Ovary (tissue), 9 donors: ENCODE measurements around the gene KANTR. TPM values are rescaled to one million over a fixed set of nuclear protein-coding genes. Genes with fewer than 3 reads are reported as not detected.

Experiments
- DNase-seq, 5 donors: peaks; one replicate each; pipeline ENCODE4 v3.0.0-alpha.2; 2019 to 2020
- H3K27ac ChIP-seq, 2 donors: fragments of 200-600 bp; one replicate each; pipeline versions ENCODE4 v1.5.1 to v1.8.0; 2019 to 2022
- H3K27me3 ChIP-seq: fragments of 200-600 bp; one replicate; pipeline ENCODE4 v1.8.0; 2022
- H3K36me3 ChIP-seq: fragments of 200-600 bp; sonication (generic); one replicate; pipeline ENCODE4 v1.5.1; 2019
- H3K4me1 ChIP-seq: one replicate; pipeline ENCODE4 v1.8.1; 2013; ENCODE audit warnings: mild to moderate bottlenecking, moderate library complexity; ENCODE audit not compliant: insufficient read depth
- H3K4me3 ChIP-seq: fragments of 200-600 bp; sonication (generic); one replicate; pipeline ENCODE4 v1.5.1; 2017
- H3K9me3 ChIP-seq, 2 donors: fragments of 200-600 bp in 1 of 2; sonication (generic) in 1 of 2; one replicate each; pipeline versions ENCODE4 v1.5.1 to v1.8.1; 2013 to 2019; ENCODE audit warnings: mild to moderate bottlenecking in 1 of 2, moderate library complexity in 1 of 2
- EP300 ChIP-seq: sonication (generic); formaldehyde crosslinking; IDR thresholded peaks from one replicate; pipeline ENCODE4 v1.6.1; 2017; ENCODE audit warnings: antibody characterized with exemption
- POLR2A ChIP-seq: fragments of 450-650 bp; IDR thresholded peaks from one replicate; pipeline ENCODE4 v1.6.1; 2017; ENCODE audit warnings: antibody characterized with exemption, mild to moderate bottlenecking, moderate library complexity
- WGBS, 3 donors: extraction: QIAGEN DNeasy Blood & Tissue Kit in 1 of 3; methylation state at CpG; one replicate each; pipeline versions ENCODE4 v1.1.5 to v1.1.7; 2013 to 2017; 5-methylcytosine and 5-hydroxymethylcytosine counted together
- intact Hi-C, 4 donors: fragments of 100-400 bp; cut with DNase I; formaldehyde crosslinking; loops; one replicate each; pipeline versions ENCODE4 v1.11.0 to v1.15.1; 2022 to 2023
- polyA plus RNA-seq, 2 donors: library from polyadenylated mRNA; stranded (reverse); fragments of 200-250 nt in 1 of 2; fragments of 350-450 nt in 1 of 2; fragmentation: Illumina TruSeq in 1 of 2; extraction: RNeasy Lipid Tissue Mini Kit (QIAGEN cat#74804) in 1 of 2; gene quantifications; one replicate each; pipeline ENCODE4 v1.2.3, GENCODE V29; 2013 to 2014
- total RNA-seq, 7 donors: library from RNA; depleted of rRNA in 2 of 7; stranded (reverse); fragments of >200 nt in 2 of 7; fragmentation: NEBNext Ultra II Directional in 3 of 7; extraction: Animal tissue kit (Norgen Biotek cat#: 25700) in 3 of 7; gene quantifications; one replicate each; pipeline versions ENCODE4 v1.1.0 to v1.2.4, GENCODE V29; 2016 to 2023
- TF ChIP-seq, protein P1 (sequence below), 3 donors: fragments of 450-650 bp in 2 of 3; fragments of 200-600 bp in 1 of 3; IDR thresholded peaks; one replicate each; pipeline versions ENCODE4 v1.5.1 to v1.8.0; 2016 to 2022; ENCODE audit warnings: antibody characterized with exemption in 3 of 3, mild to moderate bottlenecking in 1 of 3
- donor health status: DM: no; HTN: no; CAD: no; lungs with moderate emphysema.
- donor health status: DM: no; HTN: no; CAD: no.
- donor health status: Bipolar disorder and iron deficiency.
- donor health status: DM: yes; HTN: yes; CAD: no.
- donor health status: DM: no; HTN: no; CAD: no.
- donor health status: DM: yes; HTN: yes; CAD: no.

Gene KANTR
- total and polyA plus RNA-seq, 9 donors: 7.5 to 21.0 (median 14.2) TPM

DNA sequence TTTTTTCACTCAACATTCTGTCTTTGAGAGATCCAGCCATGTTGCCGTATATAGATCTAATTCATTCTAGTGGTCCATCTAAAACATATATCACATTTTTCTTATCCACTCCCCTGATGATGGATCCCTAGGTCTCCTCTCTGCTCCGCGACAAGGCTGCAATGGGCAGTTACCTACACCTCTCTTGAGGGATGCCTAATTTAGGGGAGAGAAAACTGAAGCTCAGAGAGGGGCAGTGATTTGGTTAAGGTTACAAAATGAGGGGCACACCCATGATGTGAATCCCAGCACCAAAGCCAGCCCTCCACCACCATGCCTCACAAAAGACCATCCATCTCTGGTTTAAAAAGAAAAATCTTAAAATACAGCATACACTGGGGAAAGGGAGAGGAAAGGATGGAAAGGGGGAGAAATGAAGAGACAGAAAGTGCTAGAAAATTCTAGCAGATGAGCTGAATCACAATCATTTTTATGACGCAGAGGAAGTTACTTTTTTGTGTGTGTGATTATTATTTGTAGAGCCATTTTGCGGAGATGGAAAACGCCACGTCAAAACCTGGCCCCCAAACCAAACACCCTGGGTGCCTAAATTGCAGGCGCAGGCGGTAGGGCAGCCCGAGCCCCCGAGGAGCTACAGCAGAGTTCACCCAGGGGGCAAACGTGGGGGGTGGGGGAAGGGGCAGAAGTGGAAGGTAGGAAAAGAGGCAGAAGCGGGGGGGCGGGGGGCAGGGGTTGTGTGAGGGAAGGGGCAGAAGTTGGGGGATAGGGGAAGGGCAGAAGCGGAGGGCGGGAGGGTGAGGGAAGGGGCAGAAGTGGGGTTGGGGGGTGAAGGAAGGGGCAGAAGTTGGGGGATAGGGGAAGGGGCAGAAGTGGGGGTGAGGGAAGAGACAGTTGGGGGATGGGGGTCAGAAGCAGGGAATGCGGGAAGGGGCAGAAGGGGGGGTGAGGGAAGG is 13.0 kb upstream of the KANTR start:
- TF ChIP-seq, protein P1, sequence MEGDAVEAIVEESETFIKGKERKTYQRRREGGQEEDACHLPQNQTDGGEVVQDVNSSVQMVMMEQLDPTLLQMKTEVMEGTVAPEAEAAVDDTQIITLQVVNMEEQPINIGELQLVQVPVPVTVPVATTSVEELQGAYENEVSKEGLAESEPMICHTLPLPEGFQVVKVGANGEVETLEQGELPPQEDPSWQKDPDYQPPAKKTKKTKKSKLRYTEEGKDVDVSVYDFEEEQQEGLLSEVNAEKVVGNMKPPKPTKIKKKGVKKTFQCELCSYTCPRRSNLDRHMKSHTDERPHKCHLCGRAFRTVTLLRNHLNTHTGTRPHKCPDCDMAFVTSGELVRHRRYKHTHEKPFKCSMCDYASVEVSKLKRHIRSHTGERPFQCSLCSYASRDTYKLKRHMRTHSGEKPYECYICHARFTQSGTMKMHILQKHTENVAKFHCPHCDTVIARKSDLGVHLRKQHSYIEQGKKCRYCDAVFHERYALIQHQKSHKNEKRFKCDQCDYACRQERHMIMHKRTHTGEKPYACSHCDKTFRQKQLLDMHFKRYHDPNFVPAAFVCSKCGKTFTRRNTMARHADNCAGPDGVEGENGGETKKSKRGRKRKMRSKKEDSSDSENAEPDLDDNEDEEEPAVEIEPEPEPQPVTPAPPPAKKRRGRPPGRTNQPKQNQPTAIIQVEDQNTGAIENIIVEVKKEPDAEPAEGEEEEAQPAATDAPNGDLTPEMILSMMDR (IDR thresholded peaks at IDR 0.05): no peak
- TF ChIP-seq EP300 (no peak), POLR2A (no peak)
- DNase-seq: peak in 3 of 5 donors; percentile 51 to 62 (median 62)
- intact Hi-C loops: no loop called here
- H3K4me3 ChIP-seq: peak overlapping the region; percentile 16
- H3K27ac ChIP-seq: peak overlapping the region; percentile 50 to 65
- H3K36me3 ChIP-seq: no peaks in the 10 kb centered on the region
- H3K4me1 ChIP-seq: peaks cover under 1% of the 10 kb centered on the region
- 36 to 44% (median 44%) methylated on average over 11 to 17 of the region's 17 CpGs for WGBS, 3 donors
- H3K27me3 ChIP-seq: no peaks in the 10 kb centered on the region
- H3K9me3 ChIP-seq: no peaks in the 10 kb centered on the region

DNA sequence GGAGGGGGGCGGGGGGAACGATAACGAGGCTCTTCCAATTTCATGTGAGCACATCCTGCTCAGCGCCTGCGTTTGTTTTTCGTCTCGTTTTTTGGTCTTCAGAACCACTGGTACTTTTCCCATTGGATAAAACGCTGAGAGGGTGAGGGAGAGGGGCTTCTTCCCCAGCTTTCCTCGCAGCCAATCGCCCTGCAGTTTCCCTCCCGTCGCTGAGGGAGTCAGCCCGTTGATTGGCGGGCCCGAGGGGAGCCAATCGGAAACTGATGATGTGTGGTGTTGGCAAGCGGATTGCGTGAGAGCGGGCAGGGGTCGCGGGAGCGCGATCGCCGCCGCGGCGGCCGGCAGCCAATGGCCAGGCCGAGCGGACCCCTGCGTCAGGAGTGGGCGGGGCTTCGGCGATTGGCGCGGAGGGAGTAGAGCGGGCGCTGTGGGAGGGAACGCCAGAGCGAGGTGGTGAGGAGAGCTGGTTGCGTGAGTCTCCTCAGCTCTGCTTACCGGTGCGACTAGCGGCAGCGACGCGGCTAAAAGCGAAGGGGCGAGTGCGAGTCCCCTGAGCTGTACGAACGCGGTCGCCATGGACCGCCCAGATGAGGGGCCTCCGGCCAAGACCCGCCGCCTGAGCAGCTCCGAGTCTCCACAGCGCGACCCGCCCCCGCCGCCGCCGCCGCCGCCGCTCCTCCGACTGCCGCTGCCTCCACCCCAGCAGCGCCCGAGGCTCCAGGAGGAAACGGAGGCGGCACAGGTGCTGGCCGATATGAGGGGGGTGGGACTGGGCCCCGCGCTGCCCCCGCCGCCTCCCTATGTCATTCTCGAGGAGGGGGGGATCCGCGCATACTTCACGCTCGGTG is 11.8 kb upstream of the KANTR start, which contains the start of gene TSPYL2:
TSS of gene TSPYL2 (plus strand) at position 443 of the 848 bp plus-strand sequence. CDS start at position 575, 132 bp downstream.
- intact Hi-C loops: no loop called here
- Histone ChIP-seq H3K4me3 (peak within 1 kb of the TSS; percentile 84), H3K36me3 (no peaks in the 10 kb centered on the region), H3K27ac (peak within 1 kb of the TSS; percentile 95 to 96), H3K4me1 (peaks cover 3% of the 10 kb centered on the region), H3K9me3 (no peaks in the 10 kb centered on the region), H3K27me3 (no peaks in the 10 kb centered on the region)
- TF ChIP-seq POLR2A (peak; percentile 98), EP300 (no peak)
- TF ChIP-seq, protein P1 (IDR thresholded peaks at IDR 0.05): peak in 1 of 3 donors; percentile 16
- peak; percentile 94 to 96 (median 96) for DNase-seq
- WGBS, 3 donors: 38 to 52% (median 39%) methylated on average over 56 to 86 of the region's 86 CpGs

DNA sequence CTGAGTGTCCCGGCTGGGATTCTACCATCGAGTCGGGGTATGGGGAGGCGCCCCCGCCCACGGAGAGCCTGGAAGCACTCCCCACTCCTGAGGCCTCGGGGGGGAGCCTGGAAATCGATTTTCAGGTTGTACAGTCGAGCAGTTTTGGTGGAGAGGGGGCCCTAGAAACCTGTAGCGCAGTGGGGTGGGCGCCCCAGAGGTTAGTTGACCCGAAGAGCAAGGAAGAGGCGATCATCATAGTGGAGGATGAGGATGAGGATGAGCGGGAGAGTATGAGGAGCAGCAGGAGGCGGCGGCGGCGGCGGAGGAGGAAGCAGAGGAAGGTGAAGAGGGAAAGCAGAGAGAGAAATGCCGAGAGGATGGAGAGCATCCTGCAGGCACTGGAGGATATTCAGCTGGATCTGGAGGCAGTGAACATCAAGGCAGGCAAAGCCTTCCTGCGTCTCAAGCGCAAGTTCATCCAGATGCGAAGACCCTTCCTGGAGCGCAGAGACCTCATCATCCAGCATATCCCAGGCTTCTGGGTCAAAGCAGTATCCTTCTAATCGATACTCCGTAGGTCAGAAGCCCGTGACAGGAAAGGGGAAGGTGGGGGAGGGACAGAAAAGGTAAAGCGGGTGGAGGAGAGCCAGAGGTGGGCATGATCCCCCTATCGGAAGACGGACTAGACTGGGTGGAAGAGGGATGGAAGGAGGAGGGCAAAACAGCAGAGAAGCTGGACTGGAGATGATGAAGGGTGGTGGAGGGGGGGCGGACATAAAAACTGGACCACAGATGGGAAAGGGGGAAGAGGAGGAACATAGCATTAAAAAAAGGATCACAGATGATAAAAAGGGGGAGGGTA is 10.9 kb upstream of the KANTR start:
- H3K27me3 ChIP-seq: no peaks in the 10 kb centered on the region
- H3K27ac ChIP-seq: peak overlapping the region; percentile 95 to 96
- intact Hi-C loops: no loop called here
- H3K9me3 ChIP-seq: no peaks in the 10 kb centered on the region
- H3K4me3 ChIP-seq: peak overlapping the region; percentile 84
- H3K4me1 ChIP-seq: peaks cover 3% of the 10 kb centered on the region
- H3K36me3 ChIP-seq: no peaks in the 10 kb centered on the region
- peak in 1 of 5 donors; percentile 50 for DNase-seq
- no peak for TF ChIP-seq EP300
- WGBS, 3 donors: 35 to 40% (median 38%) methylated on average over 31 of the region's 31 CpGs

DNA sequence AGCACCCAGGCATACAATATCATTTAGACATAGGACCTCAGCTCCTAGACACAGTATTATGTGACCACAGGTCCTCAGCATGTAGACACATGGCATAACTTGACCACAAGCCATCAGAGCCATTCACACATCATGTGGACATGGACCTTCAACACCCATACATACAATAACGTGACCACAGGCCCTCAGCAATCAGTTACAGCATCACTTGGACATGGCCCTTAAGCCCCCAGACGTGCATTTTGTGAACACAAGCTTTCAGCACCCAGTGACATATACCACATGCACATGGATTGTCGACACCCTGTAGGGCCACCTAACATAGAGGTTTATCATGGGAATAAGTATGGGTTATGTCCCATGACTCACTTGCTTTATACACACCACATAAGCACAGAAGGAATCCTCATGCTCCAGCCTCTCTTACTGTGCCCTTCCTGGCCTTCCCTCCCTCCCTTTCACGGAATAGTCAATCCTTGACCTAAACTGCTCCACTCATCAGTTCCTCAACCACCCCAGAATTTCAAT is 9.8 kb upstream of the KANTR start:
- peak; percentile 3 for TF ChIP-seq POLR2A
- TF ChIP-seq EP300: no peak
- H3K4me3 ChIP-seq: peak overlapping the region; percentile 84
- 33 to 57% (median 39%) methylated on average over 4 of the region's 4 CpGs for WGBS, 3 donors
- peak overlapping the region in 1 of 2 donors; percentile 96 for H3K27ac ChIP-seq
- H3K27me3 ChIP-seq: no peaks in the 10 kb centered on the region
- peaks cover 3% of the 10 kb centered on the region for H3K4me1 ChIP-seq
- no peak for DNase-seq
- intact Hi-C loops: no loop called here
- no peaks in the 10 kb centered on the region for H3K9me3 ChIP-seq
- H3K36me3 ChIP-seq: no peaks in the 10 kb centered on the region
